ENCODE measurements around the gene LSG1. TPM values are rescaled to one million over a fixed set of nuclear protein-coding genes. Genes with fewer than 3 reads are reported as not detected.
"Not testable (repeated sequence)": the region's sequence is repeated elsewhere in the genome, so short reads cannot be mapped to it uniquely, and the experiment has no call there.

LSG1 gene
- polyA plus RNA-seq, 1 donor from 2014 or later = 35.5 TPM

GRCh38 chr3:194605314-194605713, 66.7 kb downstream of the LSG1 start:
- not testable (repeated sequence) for H3K36me3 Mint-ChIP-seq, H3K9me3 Mint-ChIP-seq, H3K4me1 Mint-ChIP-seq, H3K4me3 Mint-ChIP-seq, H3K27ac Mint-ChIP-seq, H3K27me3 Mint-ChIP-seq

GRCh38 chr3:194604837-194605236, 67.2 kb downstream of the LSG1 start:
- Mint-ChIP-seq H3K36me3 (peaks cover 4% of the 10 kb centered on the region), H3K9me3 (no peaks in the 10 kb centered on the region), H3K4me3 (no peak overlapping the region), H3K4me1 (no peaks in the 10 kb centered on the region), H3K27ac (no peak overlapping the region), H3K27me3 (no peaks in the 10 kb centered on the region)

GRCh38 chr3:194604126-194604525, 67.9 kb downstream of the LSG1 start:
- H3K27me3 Mint-ChIP-seq = no peaks in the 10 kb centered on the region
- no peak overlapping the region for H3K4me3 Mint-ChIP-seq
- no peaks in the 10 kb centered on the region for H3K9me3 Mint-ChIP-seq
- peaks cover 4% of the 10 kb centered on the region for H3K36me3 Mint-ChIP-seq
- H3K27ac Mint-ChIP-seq = no peak overlapping the region
- H3K4me1 Mint-ChIP-seq = no peaks in the 10 kb centered on the region

DNA sequence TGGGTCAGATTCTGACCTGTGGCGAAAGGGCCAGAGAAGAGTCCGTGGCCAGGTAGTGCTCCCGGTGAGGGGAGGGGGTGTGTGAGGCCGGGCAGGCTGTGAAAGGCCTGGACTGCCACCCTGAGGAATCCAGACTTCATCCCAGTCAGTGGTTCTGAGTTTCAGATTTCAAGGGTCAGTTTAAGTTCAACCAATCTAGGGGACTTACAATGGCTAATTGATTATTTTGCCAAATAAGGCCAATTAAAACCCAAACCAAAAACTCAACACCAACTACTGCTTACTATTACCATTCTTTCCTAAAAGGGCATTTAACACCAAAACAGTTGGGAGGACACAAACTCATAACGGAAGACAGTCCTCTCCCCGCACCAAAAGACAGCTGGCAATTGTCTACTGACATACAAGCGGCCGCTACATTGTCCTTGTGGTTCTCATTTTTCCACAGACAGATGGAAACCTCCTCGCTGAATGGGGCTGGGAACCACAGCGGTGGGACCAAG, 69.3 kb downstream of the LSG1 start:
- Mint-ChIP-seq H3K4me3 (no peak overlapping the region), H3K9me3 (no peaks in the 10 kb centered on the region), H3K27me3 (peaks cover 2% of the 10 kb centered on the region), H3K4me1 (no peaks in the 10 kb centered on the region), H3K27ac (no peak overlapping the region), H3K36me3 (peaks cover 2% of the 10 kb centered on the region)

GRCh38 chr3:194598771-194599557, 73.0 kb downstream of the LSG1 start:
- Mint-ChIP-seq H3K36me3 (peaks cover 2% of the 10 kb centered on the region), H3K4me3 (no peak overlapping the region), H3K9me3 (no peaks in the 10 kb centered on the region), H3K27ac (no peak overlapping the region), H3K27me3 (peaks cover 2% of the 10 kb centered on the region), H3K4me1 (peaks cover 0 to 5% (median 4%) of the 10 kb centered on the region in 3 donors)

DNA sequence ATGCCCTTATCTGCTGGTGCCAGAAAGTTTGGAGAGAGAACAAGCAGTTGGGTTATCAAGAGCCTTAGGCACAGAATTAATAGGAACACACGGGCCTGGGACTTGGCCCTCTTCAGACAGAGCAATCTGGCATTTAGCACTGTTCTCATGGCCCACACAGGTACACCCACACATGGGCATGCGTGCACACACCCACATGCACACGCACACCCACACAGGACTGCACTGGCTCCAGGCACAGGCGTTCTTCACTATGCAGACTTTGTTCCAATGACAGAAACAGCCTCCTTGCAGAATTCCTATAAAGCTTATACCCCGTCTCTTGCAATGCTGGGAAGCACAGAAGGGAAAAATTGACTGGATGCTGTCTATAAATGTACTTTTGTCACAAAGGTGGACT, 75.1 kb downstream of the LSG1 start:
- Mint-ChIP-seq H3K4me3 (no peak overlapping the region), H3K4me1 (peaks cover 6 to 14% (median 10%) of the 10 kb centered on the region in 3 donors), H3K9me3 (no peaks in the 10 kb centered on the region), H3K36me3 (peaks cover 2% of the 10 kb centered on the region), H3K27me3 (peaks cover 2% of the 10 kb centered on the region), H3K27ac (no peak overlapping the region)

- Mint-ChIP-seq H3K36me3 (peaks cover 3% of the 10 kb centered on the region), H3K27me3 (no peaks in the 10 kb centered on the region), H3K4me1 (peaks cover 6 to 14% (median 10%) of the 10 kb centered on the region in 3 donors), H3K27ac (peak overlapping the region in 1 of 3 donors; percentile 42), H3K9me3 (no peaks in the 10 kb centered on the region), H3K4me3 (peak overlapping the region; percentile 34 to 76 (median 67))
Observed at GRCh38 chr3:194592798-194593752, 78.9 kb downstream of the LSG1 start.

Other genes with a start within 250 kb of the LSG1 start
- gene ATP13A3, start 185.2 kb downstream of the LSG1 start, polyA plus RNA-seq = 4.2 TPM
- 2.2 TPM for gene TMEM44, start 38.8 kb downstream of the LSG1 start, polyA plus RNA-seq
- gene FAM43A, start 13.7 kb upstream of the LSG1 start, polyA plus RNA-seq = 33.1 TPM